Activated CD4-positive, alpha-beta T cell treated with anti-CD3 and anti-CD28 coated beads, Interleukin-2, amount 50 U/mL, for 16 hours (primary cell): Measurements from ENCODE around the gene SETBP1.
A peak's percentile ranks its signal among the peaks of the same experiment; 100 is the strongest.

Experiments
- DNase-seq: peaks from one replicate; pipeline ENCODE4 v3.0.0-alpha.2; 2020

The SETBP1 gene

DNA sequence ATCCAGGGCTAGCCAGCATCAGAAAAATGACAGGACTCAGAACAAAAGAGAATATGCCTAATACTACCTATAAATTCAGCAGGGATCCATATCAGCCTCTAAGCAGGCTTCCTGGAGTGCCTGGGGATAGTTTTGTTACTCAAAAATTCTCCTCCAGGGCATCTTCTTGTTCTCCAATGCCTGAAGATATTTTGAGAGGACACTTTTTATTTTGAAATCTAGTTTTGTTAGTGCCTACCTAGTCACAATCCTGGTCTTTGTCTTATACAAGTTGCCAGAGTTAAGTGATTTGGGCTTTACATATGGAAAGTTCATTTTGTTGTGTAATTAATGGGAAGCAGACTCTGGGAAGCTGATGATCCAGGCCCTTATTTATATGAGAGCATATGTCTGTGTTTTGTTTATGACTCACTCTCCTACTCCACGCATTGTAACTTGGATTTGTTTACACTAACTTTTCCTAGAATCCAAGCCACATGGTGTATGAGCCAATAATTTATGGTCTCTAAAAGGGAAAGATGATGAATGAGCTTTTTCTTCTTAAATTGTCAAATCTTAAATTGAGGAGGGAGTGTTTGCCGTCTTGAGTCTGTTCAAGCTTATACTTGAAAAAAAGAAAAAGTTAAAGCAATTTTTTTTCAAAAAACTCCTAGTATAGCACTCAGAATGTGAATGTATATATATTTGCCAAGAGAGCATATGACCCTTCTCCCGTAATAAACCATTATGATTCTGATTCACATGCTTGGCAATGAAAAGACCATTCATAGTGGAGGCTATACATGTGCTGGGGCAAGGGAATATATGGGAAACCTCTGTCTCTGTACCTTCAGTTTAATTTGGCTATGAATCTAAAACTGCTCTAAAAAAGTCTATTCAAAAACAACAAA is 370.3 kb downstream of the SETBP1 start:
- no peak for DNase-seq

DNA sequence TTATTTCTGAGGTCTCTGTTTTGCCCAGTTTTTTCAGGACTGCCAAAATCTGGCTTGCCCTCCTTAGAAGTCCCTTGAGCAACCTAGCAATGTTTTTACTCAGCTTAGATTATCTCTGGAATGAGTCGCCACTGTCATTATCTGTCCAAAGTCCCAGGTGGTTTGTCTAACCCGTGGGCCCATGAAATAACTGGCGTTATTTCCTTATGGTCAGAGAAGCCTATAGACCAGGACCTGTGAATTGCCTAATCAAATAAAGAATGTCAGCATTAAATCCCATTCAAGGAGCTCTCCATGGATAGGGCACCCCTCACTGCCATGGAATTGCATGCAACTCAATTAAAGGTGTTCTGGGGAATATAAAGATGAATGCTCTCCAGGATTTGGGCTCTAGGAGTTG is 373.9 kb downstream of the SETBP1 start:
- no peak for DNase-seq

DNA sequence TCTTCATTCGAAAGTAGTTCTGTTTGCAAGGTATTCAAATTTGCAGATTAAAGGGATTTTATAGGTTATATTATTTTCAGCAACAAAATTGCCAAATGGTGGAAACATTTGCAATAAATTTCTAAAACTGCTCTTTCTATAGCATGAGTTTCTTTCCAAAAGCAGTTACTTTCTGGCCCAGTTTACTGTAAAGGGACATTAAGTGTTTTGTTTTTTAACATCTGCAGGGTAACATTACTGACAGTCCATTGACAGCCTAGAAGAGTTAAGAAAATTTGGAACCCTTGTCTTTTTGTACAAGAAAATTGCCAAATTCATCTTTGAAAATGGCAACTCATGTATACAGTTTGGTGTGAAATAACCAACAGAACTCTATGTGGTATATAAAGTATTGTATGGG is 375.1 kb downstream of the SETBP1 start:
- no peak for DNase-seq

DNA sequence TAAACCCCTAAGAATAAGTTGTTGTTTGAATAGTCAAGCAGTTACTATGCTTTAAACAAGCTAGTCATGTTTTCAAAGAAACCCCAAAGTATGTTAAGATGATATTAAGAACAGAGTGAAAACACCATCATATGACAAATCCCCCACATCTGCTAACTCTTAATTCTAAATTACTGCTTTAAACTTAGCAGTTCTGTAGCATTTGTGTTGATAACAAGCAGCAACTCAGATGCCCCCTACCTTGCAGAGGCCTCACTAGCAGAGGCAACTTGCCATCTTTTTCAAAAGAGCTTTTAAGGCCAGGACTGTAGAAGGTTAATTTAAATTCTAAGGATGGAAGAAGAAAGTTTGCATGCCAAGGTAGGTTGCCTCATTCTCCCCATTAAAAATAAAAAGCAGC is 376.2 kb downstream of the SETBP1 start:
- no peak for DNase-seq

DNA sequence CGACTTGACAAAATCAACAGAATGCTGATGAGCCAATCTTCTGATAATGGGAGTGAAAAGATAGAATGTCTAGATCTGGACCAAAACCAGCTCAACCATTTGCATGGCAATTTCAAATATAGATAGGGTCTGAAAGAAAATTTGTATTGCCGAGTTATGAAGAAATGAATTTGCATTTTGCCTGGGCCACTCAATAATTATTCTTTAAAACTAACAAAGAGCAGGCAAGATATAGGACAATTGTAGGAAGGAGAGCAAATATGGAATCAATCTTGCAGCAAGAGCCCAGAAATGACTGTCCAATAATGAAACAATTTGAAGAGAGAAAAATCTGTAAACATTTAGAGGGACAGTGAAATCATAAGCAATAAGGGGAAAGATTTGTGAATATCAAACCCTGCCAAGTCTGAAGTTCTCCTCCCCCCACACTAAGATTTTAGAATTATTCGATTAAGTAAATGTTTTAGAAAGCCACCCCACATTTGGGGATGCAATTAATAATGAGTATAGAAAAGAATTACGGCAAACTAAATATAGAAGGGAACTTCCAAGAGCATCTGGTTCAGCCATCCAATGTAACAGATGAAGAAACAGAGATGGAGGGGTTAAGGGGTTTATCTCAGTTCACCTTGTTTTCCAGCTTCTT is 377.4 kb downstream of the SETBP1 start:
- no peak for DNase-seq

DNA sequence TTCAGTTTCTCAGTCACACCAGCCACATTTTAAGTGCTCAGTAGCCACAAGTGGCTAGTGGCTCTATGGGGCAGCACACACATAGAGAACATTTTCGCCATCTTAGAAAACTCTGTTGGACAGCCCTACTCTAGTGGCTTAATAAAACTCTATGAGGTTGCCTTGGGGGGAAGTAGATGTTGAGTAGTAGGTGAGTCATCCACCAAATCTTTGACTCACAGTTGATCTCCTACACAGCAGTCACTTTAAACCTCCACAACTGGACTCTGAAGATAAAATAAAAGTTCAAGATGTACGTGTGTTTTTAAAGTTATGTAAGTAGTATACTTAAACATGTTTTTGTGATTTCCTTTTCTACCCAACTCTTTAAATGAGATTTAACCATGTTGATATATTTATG is 379.0 kb downstream of the SETBP1 start:
- peak; percentile 9 for DNase-seq

DNA sequence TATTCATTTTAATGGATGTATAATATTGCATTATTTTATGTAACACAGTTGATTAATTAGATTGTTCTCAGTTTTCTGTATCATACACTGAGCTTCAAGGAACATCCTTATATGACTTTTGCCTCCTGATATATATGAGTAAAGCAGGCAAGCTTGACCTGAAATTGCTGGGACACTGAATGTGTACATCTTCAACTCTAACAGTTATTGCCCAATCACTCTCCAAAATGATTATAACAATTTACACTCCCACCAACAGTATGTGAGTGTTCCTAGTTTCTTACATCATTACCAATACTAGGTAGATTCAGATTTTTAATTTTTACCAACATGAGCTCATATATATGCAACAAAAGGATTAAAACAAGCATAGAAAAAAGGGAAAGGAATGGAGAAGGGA is 379.4 kb downstream of the SETBP1 start:
- DNase-seq: no peak

DNA sequence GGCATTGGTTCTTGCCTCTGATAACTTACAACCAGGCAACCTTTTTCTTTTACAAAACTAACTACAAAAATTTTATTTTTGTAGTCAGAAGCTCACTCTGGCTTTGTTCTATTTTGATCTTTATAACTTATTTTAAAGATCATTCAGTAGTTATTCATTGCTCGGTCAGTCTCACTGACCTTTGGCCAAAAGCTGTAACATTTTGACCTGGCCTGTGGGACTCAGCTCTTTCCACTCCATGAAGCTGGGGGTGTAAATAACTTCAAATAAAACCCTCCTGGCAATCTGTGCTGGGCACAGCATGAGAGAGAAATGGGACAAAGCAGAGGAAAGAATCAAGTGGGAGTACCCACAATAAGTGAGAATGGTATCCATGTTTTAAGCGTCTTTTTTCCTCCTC is 380.7 kb downstream of the SETBP1 start:
- no peak for DNase-seq

DNA sequence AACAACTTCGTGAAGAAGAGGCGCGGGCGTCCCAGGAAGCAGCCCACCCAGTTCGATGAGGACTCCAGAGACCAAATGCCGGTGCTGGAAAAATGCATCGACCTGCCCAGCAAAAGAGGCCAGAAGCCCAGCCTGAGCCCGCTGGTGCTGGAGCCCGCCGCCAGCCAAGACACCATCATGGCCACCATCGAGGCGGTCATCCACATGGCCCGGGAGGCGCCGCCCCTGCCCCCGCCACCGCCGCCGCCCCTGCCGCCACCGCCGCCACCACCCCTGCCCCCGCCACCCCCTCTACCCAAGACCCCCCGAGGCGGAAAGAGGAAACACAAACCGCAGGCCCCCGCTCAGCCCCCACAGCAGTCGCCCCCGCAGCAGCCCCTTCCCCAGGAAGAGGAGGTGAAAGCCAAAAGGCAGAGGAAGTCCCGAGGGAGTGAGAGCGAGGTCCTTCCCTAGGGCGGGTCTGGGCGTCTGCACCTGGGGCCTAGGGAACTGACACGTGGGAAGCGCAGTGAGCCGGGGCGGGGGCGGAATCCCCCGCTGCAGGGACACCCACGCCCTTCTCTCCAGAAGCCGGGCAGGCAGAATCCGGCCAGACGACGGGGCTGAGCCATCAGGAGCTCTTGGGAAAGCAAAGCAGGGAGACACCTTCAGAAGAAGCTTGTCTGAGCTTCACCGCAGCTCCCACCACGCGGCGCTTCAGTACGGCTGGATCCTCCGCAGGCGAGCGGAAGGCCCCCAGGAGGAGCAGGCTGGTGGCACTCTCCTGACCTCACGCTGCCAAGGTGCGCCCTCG is 382.8 kb downstream of the SETBP1 start:
- DNase-seq: no peak

DNA sequence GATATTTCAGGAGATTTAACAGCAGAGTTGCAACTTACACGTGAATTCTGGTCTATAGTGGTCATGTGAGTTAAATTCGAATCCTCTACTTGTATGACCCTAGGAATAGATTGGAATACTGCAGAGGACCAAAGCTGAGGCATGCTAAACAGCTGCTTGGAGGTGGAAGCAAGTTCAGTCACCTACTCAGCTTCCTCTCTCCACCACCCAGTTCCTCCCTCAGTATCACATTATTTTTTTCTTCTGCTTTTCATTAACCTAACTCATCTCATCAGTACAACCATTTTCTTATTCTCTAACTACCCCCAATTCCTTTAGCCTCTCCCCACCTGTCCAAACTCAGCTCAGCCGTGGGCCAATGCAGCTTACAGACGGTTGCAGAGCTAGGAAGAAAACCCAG is 385.5 kb downstream of the SETBP1 start:
- no peak for DNase-seq

DNA sequence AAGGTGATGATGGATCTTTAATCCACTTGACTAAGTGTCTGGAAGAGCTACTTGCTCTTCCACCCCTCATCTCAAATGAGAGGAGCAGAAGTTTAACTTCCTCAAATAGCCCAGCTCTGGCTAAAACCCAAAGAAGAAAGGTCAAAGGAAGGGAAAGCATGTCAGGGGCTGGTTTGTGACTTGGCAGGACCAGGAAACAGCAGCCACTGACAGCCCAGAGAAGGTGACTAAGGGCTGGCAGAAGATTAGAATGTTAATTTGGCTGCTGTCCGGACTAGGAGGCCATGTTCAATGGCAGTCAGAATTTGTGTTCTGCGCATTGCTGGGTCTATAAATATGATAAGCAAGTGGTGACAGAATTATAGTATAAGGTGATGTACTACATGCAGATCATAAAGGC is 386.2 kb downstream of the SETBP1 start:
- no peak for DNase-seq

DNA sequence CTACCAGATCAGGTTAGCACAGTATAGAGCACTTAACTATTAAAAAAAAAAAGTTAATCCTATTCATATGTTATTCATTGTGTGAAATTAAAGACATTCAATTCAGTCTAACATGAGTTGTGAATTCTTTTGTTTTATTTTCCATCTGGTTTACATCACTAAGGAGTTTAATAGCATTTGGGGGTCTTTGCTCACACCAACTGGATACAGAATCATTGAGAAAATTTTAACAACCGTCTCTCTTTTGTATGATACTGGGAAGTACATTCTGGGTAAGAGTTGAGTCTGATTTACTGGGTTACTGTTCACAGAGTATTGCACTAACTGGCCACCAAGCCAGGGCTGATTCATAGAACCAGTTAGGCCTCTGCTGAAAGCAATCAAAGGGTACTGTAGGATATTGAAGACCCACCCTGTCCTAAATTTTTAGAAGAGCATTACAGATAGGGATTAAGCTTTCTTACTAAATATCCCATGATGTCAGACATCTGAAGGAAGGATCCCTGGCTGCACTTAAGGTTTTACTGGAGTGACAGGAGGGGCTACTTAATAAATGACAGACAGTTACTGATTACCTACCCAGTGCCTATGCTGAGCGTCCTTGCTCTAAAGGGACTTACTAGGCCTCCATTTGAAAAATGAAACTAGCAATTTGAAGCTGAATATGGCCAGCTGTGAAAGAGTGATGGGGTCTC is 387.9 kb downstream of the SETBP1 start:
- no peak for DNase-seq

DNA sequence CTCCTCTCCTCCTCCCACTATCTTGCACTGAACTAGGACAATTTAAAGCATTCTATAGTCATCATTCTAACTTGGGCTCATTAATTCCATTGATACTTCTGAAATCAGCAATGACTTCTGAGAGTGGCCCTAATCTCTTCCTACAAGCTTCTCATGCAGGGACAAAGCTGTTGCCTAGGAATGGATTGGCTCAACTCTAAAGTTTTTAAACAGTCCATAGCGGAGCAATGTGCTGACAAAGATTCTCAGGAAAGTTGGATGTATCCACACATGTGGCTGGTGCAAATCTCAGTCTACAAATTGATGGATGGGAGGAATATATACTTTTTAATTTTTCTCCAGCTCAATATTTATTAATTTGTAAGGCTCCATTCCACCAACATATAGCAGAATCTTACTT is 388.9 kb downstream of the SETBP1 start:
- DNase-seq: no peak

DNA sequence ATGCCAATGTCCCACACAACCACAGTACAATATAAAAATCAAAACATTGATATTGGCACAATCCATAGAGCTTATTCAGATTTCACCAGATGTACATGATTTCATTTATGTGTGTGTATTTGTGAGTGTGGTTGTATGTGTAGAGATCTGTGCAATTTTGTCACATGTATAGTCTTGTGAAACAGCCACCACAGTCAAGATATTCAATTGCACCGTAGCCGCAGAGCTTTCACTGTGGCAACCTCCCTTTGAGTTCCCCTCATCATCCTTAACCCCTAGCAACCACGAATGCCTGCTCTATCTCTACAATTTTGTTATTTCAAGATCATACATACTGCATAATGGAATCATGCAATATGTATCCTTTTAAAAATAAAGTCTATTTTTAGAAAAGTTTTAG is 391.3 kb downstream of the SETBP1 start:
- DNase-seq: no peak

DNA sequence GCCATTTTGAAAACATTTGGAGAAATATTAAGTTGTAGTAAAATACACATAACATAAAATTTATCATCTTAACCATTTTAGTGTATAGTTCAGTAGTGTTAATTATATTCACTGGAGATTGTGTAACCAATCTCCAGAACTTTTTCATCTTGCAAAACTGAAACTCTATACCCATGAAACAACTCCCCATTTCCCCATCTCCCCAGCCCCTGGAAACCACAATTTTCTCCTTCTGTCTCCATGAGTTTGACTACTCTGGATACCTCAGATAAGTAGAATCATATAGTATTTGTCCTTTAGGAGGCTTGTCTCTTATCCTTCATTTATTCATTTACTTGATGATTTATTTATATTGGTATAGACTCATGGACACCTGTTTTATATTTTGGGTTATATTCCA is 392.9 kb downstream of the SETBP1 start:
- DNase-seq: no peak

DNA sequence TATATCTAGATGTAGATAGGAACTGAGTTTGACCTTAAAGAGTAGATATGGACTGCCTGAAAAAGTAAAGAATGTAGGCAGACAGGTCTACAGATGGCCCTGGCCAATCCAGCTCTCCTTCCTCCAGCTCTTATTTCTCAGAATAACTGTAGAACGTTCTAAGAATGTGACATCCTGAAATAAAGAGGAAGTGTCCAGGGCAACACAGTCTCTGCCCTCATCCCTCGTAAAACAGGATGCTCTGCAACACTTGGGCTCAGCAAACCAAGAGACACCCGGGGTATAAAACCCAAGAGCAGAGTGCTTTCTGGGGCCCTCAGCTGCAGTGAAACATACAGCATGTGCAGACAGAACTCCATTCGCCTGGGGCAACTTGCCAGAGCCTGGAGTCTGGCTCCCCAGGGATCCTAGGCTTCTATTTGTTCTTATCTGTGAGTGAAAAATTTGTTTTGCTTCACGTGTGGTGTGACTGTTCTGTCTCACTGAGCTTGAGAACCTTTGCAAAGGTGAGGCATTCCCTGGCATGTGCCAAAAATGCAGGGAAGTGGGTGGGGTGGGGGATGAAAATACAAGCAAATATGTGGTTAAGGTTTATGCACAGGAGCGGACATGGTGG is 401.0 kb downstream of the SETBP1 start:
- DNase-seq: no peak

DNA sequence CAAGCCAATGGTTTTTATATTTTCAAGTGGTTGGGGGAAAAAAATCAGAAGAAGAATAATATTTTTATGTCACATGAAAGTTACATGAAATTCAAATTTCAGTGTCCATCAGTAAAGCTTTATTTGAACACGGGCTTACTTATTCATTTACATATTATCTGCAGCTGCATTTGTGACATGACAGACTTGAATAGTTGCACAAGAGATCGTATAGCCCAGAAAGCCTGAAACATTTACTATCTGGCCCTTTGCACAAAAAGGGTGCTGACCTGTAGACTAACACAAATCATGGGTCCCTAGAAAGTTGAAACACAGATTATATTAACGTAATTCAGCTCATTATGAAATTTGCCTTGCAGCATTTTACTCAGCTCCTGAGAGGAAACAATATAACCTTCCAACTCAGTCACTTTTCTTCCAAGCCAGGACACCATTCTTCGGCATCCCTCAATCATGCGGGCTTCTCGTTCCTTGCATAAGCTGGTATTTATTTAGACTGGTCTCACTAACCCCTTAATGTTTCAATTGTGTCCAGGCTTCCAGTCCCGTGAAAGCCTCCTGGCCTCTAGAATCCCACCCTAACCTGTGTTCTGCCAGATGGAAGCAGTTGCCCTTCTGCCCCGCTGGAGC is 402.7 kb downstream of the SETBP1 start:
- DNase-seq: no peak

DNA sequence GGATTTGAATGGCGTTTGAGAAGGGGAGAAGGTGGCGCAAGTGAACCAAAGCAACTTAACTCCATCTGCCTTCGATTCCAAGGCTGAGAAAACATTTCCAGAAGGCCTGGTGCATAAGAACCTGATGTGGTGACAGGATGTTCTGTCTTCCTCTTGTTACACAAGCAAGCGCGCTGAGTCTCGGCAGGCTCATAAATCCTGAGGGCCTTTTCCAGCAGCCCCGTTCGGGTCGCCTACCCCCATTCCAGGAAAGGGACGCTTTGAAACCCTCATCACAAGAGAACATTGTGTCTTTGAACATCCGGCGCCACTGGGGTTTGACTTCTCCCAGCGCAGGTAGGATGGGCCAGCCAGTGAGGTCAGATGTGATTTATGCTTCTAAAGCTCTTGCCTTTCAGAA is 403.5 kb downstream of the SETBP1 start:
- DNase-seq: no peak

DNA sequence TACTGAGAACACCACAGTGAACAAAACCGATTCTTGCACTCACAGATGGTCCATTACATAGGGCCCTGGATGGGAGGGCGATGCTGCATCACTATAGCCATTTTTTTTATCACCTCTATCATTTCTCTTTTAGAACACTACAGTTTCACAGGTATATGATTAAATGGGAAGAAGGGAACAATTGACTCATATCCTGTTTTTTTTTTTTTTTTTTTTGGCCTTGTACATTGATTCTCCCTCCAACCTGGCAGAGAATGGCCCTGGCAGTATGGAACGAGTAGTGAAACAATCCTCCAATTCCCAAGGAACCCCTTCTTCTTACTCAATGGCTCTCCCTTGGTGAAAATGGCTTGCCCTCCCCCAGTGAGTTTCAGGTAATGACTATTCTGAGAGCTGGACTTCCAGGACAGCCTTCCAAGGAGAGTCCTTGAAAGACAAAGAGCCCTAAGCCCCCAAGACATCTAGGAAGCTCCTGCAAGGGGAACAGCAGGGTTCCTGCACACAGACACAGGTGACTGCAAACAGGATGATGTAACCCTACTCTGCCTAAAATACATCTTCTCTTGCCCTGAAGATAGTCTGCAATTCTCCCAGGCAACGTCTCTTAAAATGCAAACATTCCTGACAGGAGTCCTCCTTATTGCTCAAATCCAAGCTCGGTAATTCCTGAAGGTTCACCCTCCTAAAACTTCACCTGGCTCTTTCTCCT is 405.4 kb downstream of the SETBP1 start:
- no peak for DNase-seq

DNA sequence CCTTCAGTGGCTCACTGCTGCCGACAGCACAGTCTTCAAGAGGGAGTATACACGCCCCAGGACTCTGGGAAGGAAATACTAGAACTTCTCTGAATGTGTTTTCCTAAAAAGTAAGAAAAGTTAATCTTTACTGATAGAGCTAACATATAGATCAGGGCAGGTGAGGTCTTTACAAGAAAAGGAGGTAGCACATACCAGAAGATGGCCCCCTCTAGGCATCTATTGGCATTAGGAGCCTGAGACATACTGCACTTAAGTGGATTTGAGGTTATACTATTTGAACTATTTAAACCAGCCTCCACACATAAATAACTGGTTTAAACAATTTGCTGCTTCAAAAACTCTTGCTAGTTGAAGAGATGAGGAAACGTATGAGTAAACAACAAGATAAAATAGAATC is 406.1 kb downstream of the SETBP1 start:
- no peak for DNase-seq

DNA sequence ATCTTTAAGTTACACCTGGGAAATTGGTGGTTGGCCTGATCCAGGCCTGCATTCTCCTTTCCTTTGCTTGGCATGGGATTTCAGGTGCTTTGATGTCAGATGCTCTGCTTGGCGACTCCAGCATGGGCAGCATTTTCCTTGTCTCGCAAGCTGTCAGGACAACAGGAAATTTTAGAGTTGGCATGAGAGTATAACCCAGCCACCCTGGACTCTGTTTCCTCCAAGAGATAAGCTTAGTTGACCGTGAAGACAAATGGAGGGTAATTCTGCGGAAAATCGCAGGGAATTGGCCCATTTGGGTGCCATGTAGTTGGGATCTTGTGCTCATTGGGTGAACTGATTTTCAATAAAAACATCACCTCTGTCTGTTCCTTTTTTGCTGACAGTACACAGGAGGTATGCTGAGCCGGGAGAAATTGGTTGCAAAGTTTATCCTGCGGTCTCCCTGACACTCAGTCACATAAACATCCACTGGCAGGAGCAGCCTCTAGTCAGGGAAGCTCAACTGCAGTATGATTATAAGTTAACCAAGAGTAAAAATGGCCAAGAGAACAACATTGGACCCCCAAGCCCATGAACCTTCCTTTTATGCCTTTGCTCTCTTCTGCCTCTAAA is 409.9 kb downstream of the SETBP1 start:
- DNase-seq: no peak
